HepG2 (cell line): Measurements from ENCODE around the gene CLN6. TPM values are rescaled to one million over a fixed set of nuclear protein-coding genes. Genes with fewer than 3 reads are reported as not detected.

ENCODE experiments used
- ATAC-seq: fragments of 200-7000 bp; cut with Tn5 transposase; 3 replicates; pipeline ENCODE4 v1.9.1; 2020; ENCODE audit warnings: mild to moderate bottlenecking, moderate library complexity
- BruUV-seq: library from RNA; stranded (reverse); fragments of 400-500 nt; replicated peaks from 2 replicates; lab custom pipeline; 2021; lab: Mats Ljungman, UMichigan
- CTCF ChIA-PET: fragments of 300-600 bp; formaldehyde crosslinking; extraction: SDS; loops from one replicate; lab custom pipeline; 2021; ENCODE audit warnings: low total read pairs, inconsistent platforms, low intra/inter-chr PET ratio; lab: Yijun Ruan, JAX
- POLR2A ChIA-PET: fragments of 350-600 bp; sonication (Branson Sonifier 250); formaldehyde crosslinking; loops from one replicate; lab custom pipeline; 2020; ENCODE audit warnings: antibody characterized with exemption, inconsistent platforms; lab: Yijun Ruan, JAX
- DNase-seq: peaks from one replicate; pipeline ENCODE4 v3.0.0-alpha.2; 2015; ENCODE audit warnings: low spot score
- FAIRE-seq: peaks from 3 replicates; lab custom pipeline; 2011; peaks lifted over from hg19 to GRCh38; lab: Jason Lieb, UNC
- H2AFZ ChIP-seq: one replicate; pipeline ENCODE4 v1.6.1; 2011; ENCODE audit warnings: low read length, inconsistent platforms
- H3K27ac ChIP-seq: fragments of 300-600 bp; 3 replicates; pipeline ENCODE4 v1.8.0; 2011; ENCODE audit warnings: mixed run types, mild to moderate bottlenecking, mixed read lengths, low read length, inconsistent platforms; ENCODE audit not compliant: insufficient read depth; ENCODE audit errors: extremely low read length
- H3K27me3 ChIP-seq, 2 experiments: fragments of 200-600 bp in 1 of 2; 2 replicates in 1 of 2; 3 replicates in 1 of 2; pipeline versions ENCODE4 v1.6.0 to v1.8.0; 2011; ENCODE audit warnings: low read length in 2 of 2, mild to moderate bottlenecking in 2 of 2, moderate library complexity in 2 of 2, inconsistent platforms in 1 of 2; ENCODE audit not compliant: insufficient read depth in 2 of 2, control insufficient read depth in 1 of 2
- H3K36me3 ChIP-seq, 2 experiments: fragments of 200-600 bp in 1 of 2; replicated peaks in 1 of 2; 2 replicates in 1 of 2; 3 replicates in 1 of 2; pipeline versions ENCODE4 v1.5.1 to v1.8.0; 2011; ENCODE audit warnings: low read length in 2 of 2, inconsistent platforms in 1 of 2; ENCODE audit not compliant: insufficient read depth in 2 of 2, control insufficient read depth in 1 of 2
- H3K4me1 ChIP-seq: 2 replicates; pipeline ENCODE4 v1.5.1; 2012; ENCODE audit warnings: low read length, inconsistent platforms; ENCODE audit not compliant: insufficient read depth
- H3K4me2 ChIP-seq: 2 replicates; pipeline ENCODE4 v1.6.0; 2011; ENCODE audit warnings: low read depth, low read length, inconsistent platforms
- H3K4me3 ChIP-seq, 3 experiments: fragments of 200-600 bp in 1 of 3; sonication (generic), shearing (Covaris generic) in 1 of 3; replicated peaks in 1 of 3; 2 replicates each; pipeline ENCODE4 v1.5.1; 2011 to 2016; ENCODE audit warnings: low read length in 3 of 3, inconsistent platforms in 2 of 3, low read depth in 2 of 3, mild to moderate bottlenecking in 2 of 3, control low read depth in 1 of 3, mixed read lengths in 1 of 3; ENCODE audit not compliant: insufficient read depth in 1 of 3
- H3K79me2 ChIP-seq: one replicate; pipeline ENCODE4 v1.6.1; 2011; ENCODE audit warnings: low read length, inconsistent platforms; ENCODE audit not compliant: insufficient read depth
- H3K9ac ChIP-seq: 2 replicates; pipeline ENCODE4 v1.6.0; 2011; ENCODE audit warnings: mild to moderate bottlenecking, low read depth, low read length, inconsistent platforms; ENCODE audit not compliant: insufficient read depth
- H3K9me3 ChIP-seq: 2 replicates; pipeline ENCODE4 v1.5.1; 2012; ENCODE audit warnings: mild to moderate bottlenecking, low read length
- H4K20me1 ChIP-seq: 2 replicates; pipeline ENCODE4 v1.6.0; 2011; ENCODE audit warnings: inconsistent platforms, mild to moderate bottlenecking, low read length, moderate library complexity; ENCODE audit not compliant: insufficient read depth
- CEBPZ ChIP-seq: IDR thresholded peaks from 2 replicates; pipeline ENCODE4 v1.6.1; 2012; ENCODE audit warnings: low read length, improper control_type of control experiment
- ERF ChIP-seq: IDR thresholded peaks from 2 replicates; pipeline ENCODE4 v1.6.1; 2018; ENCODE audit warnings: missing biosample characterization, missing genetic modification reagents
- GPBP1L1 ChIP-seq: sonication (generic); formaldehyde crosslinking; IDR thresholded peaks from 2 replicates; pipeline ENCODE4 v1.5.0; 2020; ENCODE audit warnings: mild to moderate bottlenecking, missing genetic modification reagents
- HMG20A ChIP-seq: IDR thresholded peaks from 2 replicates; pipeline ENCODE4 v1.6.1; 2016; ENCODE audit warnings: borderline replicate concordance
- KDM5A ChIP-seq: fragments of 200-600 bp; sonication (generic); IDR thresholded peaks from 2 replicates; pipeline ENCODE4 v1.7.0; 2018; ENCODE audit warnings: antibody characterized with exemption, mild to moderate bottlenecking, low read length, borderline replicate concordance
- KMT2B ChIP-seq: IDR thresholded peaks from 2 replicates; pipeline ENCODE4 v1.6.1; 2016; ENCODE audit warnings: missing genetic modification reagents, missing compliant biosample characterization
- MAX ChIP-seq: IDR thresholded peaks from 2 replicates; pipeline ENCODE4 v1.6.1; 2012; ENCODE audit warnings: inconsistent platforms
- MED8 ChIP-seq: sonication (generic); formaldehyde crosslinking; IDR thresholded peaks from 2 replicates; pipeline ENCODE4 v1.8.1; 2023; ENCODE audit warnings: mild to moderate bottlenecking, missing genetic modification reagents; ENCODE audit not compliant: insufficient replicate concordance
- NFE2L2 ChIP-seq: fragments of 150-350 bp; IDR thresholded peaks from 2 replicates; pipeline ENCODE4 v1.6.1; 2014; ENCODE audit warnings: low read length
- PITX1 ChIP-seq: sonication (generic); formaldehyde crosslinking; IDR thresholded peaks from 2 replicates; pipeline ENCODE4 v1.5.1; 2020; ENCODE audit warnings: mild to moderate bottlenecking, missing genetic modification reagents
- RARA ChIP-seq: IDR thresholded peaks from 2 replicates; pipeline ENCODE4 v1.6.1; 2016; ENCODE audit warnings: missing genetic modification reagents, missing compliant biosample characterization
- THAP8 ChIP-seq: sonication (generic); formaldehyde crosslinking; IDR thresholded peaks from 2 replicates; pipeline ENCODE4 v1.5.1; 2020; ENCODE audit warnings: missing genetic modification reagents, mild to moderate bottlenecking, borderline replicate concordance
- ZBTB42 ChIP-seq: sonication (generic); formaldehyde crosslinking; IDR thresholded peaks from 2 replicates; pipeline ENCODE4 v1.5.0; 2020; ENCODE audit warnings: mild to moderate bottlenecking, missing genetic modification reagents
- ZNF235 ChIP-seq: sonication (generic); formaldehyde crosslinking; IDR thresholded peaks from 2 replicates; pipeline ENCODE4 v1.8.1; 2023; ENCODE audit warnings: mild to moderate bottlenecking, missing genetic modification reagents, borderline replicate concordance
- ZNF567 ChIP-seq: sonication (generic); formaldehyde crosslinking; IDR thresholded peaks from 2 replicates; pipeline ENCODE4 v1.8.1; 2023; ENCODE audit warnings: mild to moderate bottlenecking, missing genetic modification reagents, borderline replicate concordance
- ZNF598 ChIP-seq: sonication (generic); formaldehyde crosslinking; IDR thresholded peaks from 2 replicates; pipeline ENCODE4 v1.5.1; 2020; ENCODE audit warnings: mild to moderate bottlenecking, missing genetic modification reagents, borderline replicate concordance
- ZNF660 ChIP-seq: sonication (generic); formaldehyde crosslinking; IDR thresholded peaks from 2 replicates; pipeline ENCODE4 v1.5.1; 2020; ENCODE audit warnings: mild to moderate bottlenecking, low read depth, missing genetic modification reagents, borderline replicate concordance
- ZNF678 ChIP-seq: sonication (generic); formaldehyde crosslinking; IDR thresholded peaks from 2 replicates; pipeline ENCODE4 v1.4.0; 2020; ENCODE audit warnings: mild to moderate bottlenecking, missing genetic modification reagents
- ZNF747 ChIP-seq: sonication (generic); formaldehyde crosslinking; IDR thresholded peaks from 2 replicates; pipeline ENCODE4 v1.8.1; 2023; ENCODE audit warnings: missing genetic modification reagents, mild to moderate bottlenecking, borderline replicate concordance
- WGBS: methylation state at CpG from one replicate; pipeline ENCODE4 v1.1.6; 2017; ENCODE audit warnings: low lambda C conversion rate; 5-methylcytosine and 5-hydroxymethylcytosine counted together
- in situ Hi-C: cut with HindIII; loops from 2 replicates; pipeline ENCODE4 v1.10.0; 2017; ENCODE audit warnings: low pct_unique_long_range_greater_than_20kb; ENCODE audit not compliant: extremely low pct_ligation_motif_present
- intact Hi-C: fragments of 100-400 bp; cut with micrococcal nuclease; formaldehyde crosslinking; loops from one replicate; pipeline ENCODE4 v1.10.0; 2022; ENCODE audit not compliant: unreplicated experiment
- polyA plus RNA-seq, 8 experiments: library from polyadenylated mRNA; depleted of rRNA in 3 of 8; stranded (reverse) in 7 of 8; unstranded in 1 of 8; fragments of >200 nt; fragmentation: Illumina TruSeq in 4 of 8; extraction: Trizol in 4 of 8; gene quantifications; 2 replicates each; pipeline versions ENCODE4 v1.2.1 to v1.2.3, GENCODE V29; 2011 to 2016; ENCODE audit warnings: low read depth in 4 of 8, missing spikeins in 1 of 8, mixed read lengths in 1 of 8; ENCODE audit not compliant: insufficient read depth in 1 of 8
- total RNA-seq, 5 experiments: library from RNA; depleted of rRNA; stranded (reverse); fragments of >200 nt; fragmentation: Illumina TruSeq; extraction: Trizol; gene quantifications; 2 replicates each; pipeline ENCODE4 v1.2.3, GENCODE V29; 2016; ENCODE audit warnings: low read depth in 1 of 5

Gene CLN6
- total and polyA plus RNA-seq, 2 of the 13 experiments (the other 11 are each of a cell fraction or from before 2014, with no cell fraction given) = 24.9 to 27.1 TPM

- no TSS peak for BruUV-seq
- FAIRE-seq = peak; percentile 68
- Histone ChIP-seq H3K9ac (no peak overlapping the region), H4K20me1 (no peaks in the 10 kb centered on the region; the same call in 1 of the 2 replicates), H3K4me3 (peak overlapping the region in 1 of 3 experiments; percentile 40; a peak in 2 of 6 replicates), H3K4me1 (peaks cover 71% of the 10 kb centered on the region), H3K4me2 (peak overlapping the region; percentile 76), H3K9me3 (no peaks in the 10 kb centered on the region), H3K27me3 (peaks cover 0 to 7% of the 10 kb centered on the region in 2 experiments; a peak in 1 of 5 replicates), H3K79me2 (peaks cover 16% of the 10 kb centered on the region), H3K27ac (no peak overlapping the region), H3K36me3 (no peaks in the 10 kb centered on the region; a peak in 1 of 5 replicates), H2AFZ (no peak overlapping the region)
- ChIA-PET POLR2A (interaction anchor here (0.7 to 1.6 kb wide), 2 partner anchors 45 to 365 kb away, joined by 3 to 7 read pairs; partner anchors contain the start of gene FEM1B), CTCF (no interaction called here)
- peak; percentile 46 for DNase-seq
- ATAC-seq = no peak
- intact Hi-C loops = loop anchor here (5.0 kb wide), 1 partner anchor 45 kb away; the partner anchor contains the start of gene FEM1B
- in situ Hi-C loops = no loop called here
- WGBS = 8% methylated on average over 5 of the region's 6 CpGs
- TF ChIP-seq ZNF235 (CRISPR knock-in tag) (no peak), NFE2L2 (no peak), GPBP1L1 (CRISPR knock-in tag) (no peak), KDM5A (no peak), ZBTB42 (CRISPR knock-in tag) (no peak), KMT2B (CRISPR knock-in tag) (no peak), ZNF598 (CRISPR knock-in tag) (no peak), ZNF747 (no peak), CEBPZ (no peak), HMG20A (CRISPR knock-in tag) (peak; percentile 49; the same call in 1 of the 2 replicates), ERF (no peak), THAP8 (no peak), MED8 (CRISPR knock-in tag) (no peak), ZNF678 (CRISPR knock-in tag) (no peak), MAX (no peak), PITX1 (CRISPR knock-in tag) (peak; percentile 80; the same call in 1 of the 2 replicates), ZNF660 (CRISPR knock-in tag) (no peak), RARA (CRISPR knock-in tag) (peak; percentile 66), ZNF567 (CRISPR knock-in tag) (no peak)
Observed at GRCh38 chr15:68232449-68232848, 2.9 kb upstream of the CLN6 start.
